Endothelial cell of umbilical vein (primary cell): Measurements from ENCODE around the gene SLITRK3. TPM values are rescaled to one million over a fixed set of nuclear protein-coding genes. Genes with fewer than 3 reads are reported as not detected.

Experiments
- BruUV-seq: library from RNA; stranded (reverse); fragments of 400-500 nt; replicated peaks from 2 replicates; lab custom pipeline; 2021; lab: Mats Ljungman, UMichigan
- CTCF ChIA-PET: fragments of 300-600, 350-600 bp; sonication (Branson Sonifier 250); formaldehyde crosslinking; loops from one replicate; lab custom pipeline; 2021; ENCODE audit warnings: antibody characterized with exemption, inconsistent platforms; lab: Charles Lee
- POLR2A ChIA-PET: fragments of 300-600, 350-600 bp; sonication (Branson Sonifier 250); formaldehyde crosslinking; loops from one replicate; lab custom pipeline; 2021; ENCODE audit warnings: antibody characterized with exemption, inconsistent platforms; lab: Charles Lee
- DNase-seq: peaks from one replicate; pipeline ENCODE4 v3.0.0-alpha.2; 2011; ENCODE audit warnings: low read depth, low spot score
- FAIRE-seq: peaks from 2 replicates; lab custom pipeline; 2011; peaks lifted over from hg19 to GRCh38; lab: Jason Lieb, UNC
- H2AFZ ChIP-seq: 2 replicates; pipeline ENCODE4 v1.6.0; 2012; ENCODE audit warnings: low read depth, low read length, control low read depth, inconsistent platforms
- H3K27ac ChIP-seq: 2 replicates; pipeline ENCODE4 v1.5.1; 2011; ENCODE audit warnings: low read depth, mild to moderate bottlenecking, control low read depth, low read length, moderate library complexity; ENCODE audit not compliant: insufficient read depth
- H3K27me3 ChIP-seq, 2 experiments: 2 replicates each; pipeline versions ENCODE4 v1.6.0 to v1.6.1; 2011; ENCODE audit warnings: low read length in 2 of 2, mixed read lengths in 1 of 2; ENCODE audit not compliant: control insufficient read depth in 2 of 2, insufficient read depth in 2 of 2
- H3K36me3 ChIP-seq, 2 experiments: 2 replicates in 1 of 2; 3 replicates in 1 of 2; pipeline ENCODE4 v1.5.1; 2011; ENCODE audit warnings: low read length in 2 of 2, mild to moderate bottlenecking in 1 of 2, moderate library complexity in 1 of 2; ENCODE audit not compliant: control insufficient read depth in 2 of 2, insufficient read depth in 2 of 2; ENCODE audit errors: extremely low read depth in 1 of 2
- H3K4me1 ChIP-seq: 3 replicates; pipeline ENCODE4 v1.5.1; 2011; ENCODE audit warnings: mild to moderate bottlenecking, low read length; ENCODE audit not compliant: control insufficient read depth, insufficient read depth; ENCODE audit errors: extremely low read depth
- H3K4me2 ChIP-seq: 2 replicates; pipeline ENCODE4 v1.6.1; 2011; ENCODE audit warnings: low read length, control low read depth, mixed read lengths; ENCODE audit not compliant: insufficient read depth
- H3K4me3 ChIP-seq, 3 experiments: fragments of 200-600 bp in 1 of 3; sonication (generic), shearing (Covaris generic) in 1 of 3; replicated peaks in 1 of 3; 2 replicates each; pipeline ENCODE4 v1.5.1; 2011 to 2016; ENCODE audit warnings: control low read depth in 3 of 3, low read length in 3 of 3, mild to moderate bottlenecking in 2 of 3, inconsistent platforms in 1 of 3, low read depth in 1 of 3, moderate library complexity in 1 of 3; ENCODE audit not compliant: insufficient read depth in 1 of 3
- H3K79me2 ChIP-seq: 2 replicates; pipeline ENCODE4 v1.6.0; 2012; ENCODE audit warnings: low read length, inconsistent platforms; ENCODE audit not compliant: control insufficient read depth, insufficient read depth
- H3K9ac ChIP-seq: replicated peaks from 2 replicates; pipeline ENCODE3; 2011; ENCODE audit warnings: low read length, control low read depth; ENCODE audit not compliant: insufficient read depth; ENCODE audit errors: extremely low read depth
- H3K9me1 ChIP-seq: replicated peaks from 3 replicates; pipeline ENCODE4 v1.6.0; 2011; ENCODE audit warnings: mild to moderate bottlenecking, low read length; ENCODE audit not compliant: control insufficient read depth, insufficient read depth; ENCODE audit errors: extremely low read depth
- H3K9me3 ChIP-seq: replicated peaks from 2 replicates; pipeline ENCODE4 v1.5.1; 2012; ENCODE audit warnings: low read length, inconsistent platforms; ENCODE audit not compliant: control insufficient read depth, insufficient read depth
- H4K20me1 ChIP-seq: replicated peaks from 2 replicates; pipeline ENCODE3; 2011; ENCODE audit warnings: mild to moderate bottlenecking, low read length; ENCODE audit not compliant: control insufficient read depth, insufficient read depth; ENCODE audit errors: extremely low read depth
- EZH2 ChIP-seq: IDR thresholded peaks from 2 replicates; pipeline ENCODE4 v1.6.1; 2012; ENCODE audit warnings: borderline replicate concordance, low read depth, mild to moderate bottlenecking, moderate library complexity, low read length, inconsistent platforms; ENCODE audit not compliant: severe bottlenecking
- FOS ChIP-seq: IDR thresholded peaks from 2 replicates; pipeline ENCODE4 v1.6.1; 2011; ENCODE audit warnings: mild to moderate bottlenecking, low read length, moderate library complexity, borderline replicate concordance; ENCODE audit not compliant: insufficient read depth
- GATA2 ChIP-seq: IDR thresholded peaks from 2 replicates; pipeline ENCODE4 v1.7.0; 2011; ENCODE audit warnings: low read depth, mild to moderate bottlenecking, moderate library complexity, mixed read lengths, low read length; ENCODE audit not compliant: insufficient read length, insufficient read depth
- JUN ChIP-seq: IDR thresholded peaks from 2 replicates; pipeline ENCODE4 v1.6.1; 2011; ENCODE audit warnings: borderline replicate concordance, low read depth; ENCODE audit not compliant: insufficient read length, insufficient read depth
- MAX ChIP-seq: IDR thresholded peaks from 2 replicates; pipeline ENCODE4 v1.6.1; 2011; ENCODE audit not compliant: insufficient read depth, insufficient read length
- MYC ChIP-seq: IDR thresholded peaks from one replicate; pipeline ENCODE4 v1.6.1; 2011; ENCODE audit warnings: mild to moderate bottlenecking, low read depth, low read length
- POLR2A ChIP-seq: IDR thresholded peaks from 2 replicates; pipeline ENCODE4 v1.6.1; 2012; ENCODE audit warnings: low read depth, mild to moderate bottlenecking, control low read depth, low read length
- POLR2AphosphoS5 ChIP-seq: IDR thresholded peaks from 2 replicates; pipeline ENCODE4 v1.6.1; 2012; ENCODE audit warnings: low read depth, mild to moderate bottlenecking, control low read depth, low read length, moderate library complexity; ENCODE audit not compliant: insufficient read depth
- dilution Hi-C: fragments of 300-500 bp; cut with MboI; formaldehyde crosslinking; loops from one replicate; pipeline ENCODE4 v1.15.0; 2019; ENCODE audit warnings: low sequenced_read_pairs; ENCODE audit not compliant: extremely low pct_ligation_motif_present
- intact Hi-C: fragments of 100-400 bp; cut with micrococcal nuclease; formaldehyde crosslinking; loops from one replicate; pipeline ENCODE4 v1.10.0; 2022
- polyA plus RNA-seq, 4 experiments: library from polyadenylated mRNA; depleted of rRNA in 3 of 4; stranded (reverse) in 3 of 4; unstranded in 1 of 4; fragments of >200 nt; gene quantifications; 2 replicates each; pipeline versions ENCODE4 v1.2.1 to v1.2.3, GENCODE V29; 2011 to 2012; ENCODE audit warnings: missing spikeins in 1 of 4
- total RNA-seq: library from RNA; stranded (reverse); gene quantifications from 2 replicates; pipeline ENCODE4 v1.2.3, GENCODE V29; 2021
- TF ChIP-seq, protein P1 (sequence below), 2 donors: IDR thresholded peaks; 1 replicate in 1 of 2; 2 replicates in 1 of 2; pipeline ENCODE4 v1.5.1; 2011; ENCODE audit warnings: low read length in 2 of 2, mild to moderate bottlenecking in 2 of 2, moderate library complexity in 2 of 2, control low read depth in 1 of 2, inconsistent platforms in 1 of 2, low read depth in 1 of 2; ENCODE audit not compliant: insufficient read depth in 1 of 2; ENCODE audit errors: extremely low read depth in 1 of 2

SLITRK3 gene
- total and polyA plus RNA-seq, 2 donors (not counting 3 experiments of a cell fraction or from before 2014, with no cell fraction given), result not detected

GRCh38 chr3:165210132-165210531 is 13.9 kb upstream of the SLITRK3 start:
- CTCF ChIA-PET, result no interaction called here
- H2AFZ ChIP-seq, result no peak overlapping the region
- no peak for TF ChIP-seq MAX
- TF ChIP-seq, protein P1, sequence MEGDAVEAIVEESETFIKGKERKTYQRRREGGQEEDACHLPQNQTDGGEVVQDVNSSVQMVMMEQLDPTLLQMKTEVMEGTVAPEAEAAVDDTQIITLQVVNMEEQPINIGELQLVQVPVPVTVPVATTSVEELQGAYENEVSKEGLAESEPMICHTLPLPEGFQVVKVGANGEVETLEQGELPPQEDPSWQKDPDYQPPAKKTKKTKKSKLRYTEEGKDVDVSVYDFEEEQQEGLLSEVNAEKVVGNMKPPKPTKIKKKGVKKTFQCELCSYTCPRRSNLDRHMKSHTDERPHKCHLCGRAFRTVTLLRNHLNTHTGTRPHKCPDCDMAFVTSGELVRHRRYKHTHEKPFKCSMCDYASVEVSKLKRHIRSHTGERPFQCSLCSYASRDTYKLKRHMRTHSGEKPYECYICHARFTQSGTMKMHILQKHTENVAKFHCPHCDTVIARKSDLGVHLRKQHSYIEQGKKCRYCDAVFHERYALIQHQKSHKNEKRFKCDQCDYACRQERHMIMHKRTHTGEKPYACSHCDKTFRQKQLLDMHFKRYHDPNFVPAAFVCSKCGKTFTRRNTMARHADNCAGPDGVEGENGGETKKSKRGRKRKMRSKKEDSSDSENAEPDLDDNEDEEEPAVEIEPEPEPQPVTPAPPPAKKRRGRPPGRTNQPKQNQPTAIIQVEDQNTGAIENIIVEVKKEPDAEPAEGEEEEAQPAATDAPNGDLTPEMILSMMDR (IDR thresholded peaks at IDR 0.05; ENCODE audit: extremely low read depth in 1 of 2, insufficient read depth in 1 of 2, low read depth in 1 of 2, low read length in 2 of 2), result no peak
- TF ChIP-seq EZH2, result no peak
- TF ChIP-seq GATA2, result no peak
- TF ChIP-seq POLR2A, result no peak
- no peak for TF ChIP-seq FOS
- no peak for TF ChIP-seq JUN
- TF ChIP-seq MYC, result no peak
- no peak for TF ChIP-seq POLR2AphosphoS5
- H3K9me3 ChIP-seq, result no peaks in the 10 kb centered on the region
- DNase-seq (no peak), FAIRE-seq (no peak)
- no peaks in the 10 kb centered on the region for H3K9me1 ChIP-seq
- no peaks in the 10 kb centered on the region for H3K36me3 ChIP-seq
- dilution Hi-C loops (no loop called here), intact Hi-C loops (no loop called here)
- no peaks in the 10 kb centered on the region for H3K4me1 ChIP-seq
- POLR2A ChIA-PET, result no interaction called here
- H3K4me2 ChIP-seq, result no peak overlapping the region
- no peaks in the 10 kb centered on the region for H4K20me1 ChIP-seq
- H3K9ac ChIP-seq, result no peak overlapping the region
- H3K4me3 ChIP-seq, result no peak overlapping the region
- no peak overlapping the region for H3K27ac ChIP-seq
- no peaks in the 10 kb centered on the region for H3K27me3 ChIP-seq
- BruUV-seq, result no TSS peak
- no peaks in the 10 kb centered on the region for H3K79me2 ChIP-seq
